ENCODE data around the gene IREB2. TPM values are rescaled to one million over a fixed set of nuclear protein-coding genes. Genes with fewer than 3 reads are reported as not detected.
A peak's percentile ranks its signal among the peaks of the same experiment; 100 is the strongest.
"Not testable (repeated sequence)": the region's sequence is repeated elsewhere in the genome, so short reads cannot be mapped to it uniquely, and the experiment has no call there.

The IREB2 gene, protein sequence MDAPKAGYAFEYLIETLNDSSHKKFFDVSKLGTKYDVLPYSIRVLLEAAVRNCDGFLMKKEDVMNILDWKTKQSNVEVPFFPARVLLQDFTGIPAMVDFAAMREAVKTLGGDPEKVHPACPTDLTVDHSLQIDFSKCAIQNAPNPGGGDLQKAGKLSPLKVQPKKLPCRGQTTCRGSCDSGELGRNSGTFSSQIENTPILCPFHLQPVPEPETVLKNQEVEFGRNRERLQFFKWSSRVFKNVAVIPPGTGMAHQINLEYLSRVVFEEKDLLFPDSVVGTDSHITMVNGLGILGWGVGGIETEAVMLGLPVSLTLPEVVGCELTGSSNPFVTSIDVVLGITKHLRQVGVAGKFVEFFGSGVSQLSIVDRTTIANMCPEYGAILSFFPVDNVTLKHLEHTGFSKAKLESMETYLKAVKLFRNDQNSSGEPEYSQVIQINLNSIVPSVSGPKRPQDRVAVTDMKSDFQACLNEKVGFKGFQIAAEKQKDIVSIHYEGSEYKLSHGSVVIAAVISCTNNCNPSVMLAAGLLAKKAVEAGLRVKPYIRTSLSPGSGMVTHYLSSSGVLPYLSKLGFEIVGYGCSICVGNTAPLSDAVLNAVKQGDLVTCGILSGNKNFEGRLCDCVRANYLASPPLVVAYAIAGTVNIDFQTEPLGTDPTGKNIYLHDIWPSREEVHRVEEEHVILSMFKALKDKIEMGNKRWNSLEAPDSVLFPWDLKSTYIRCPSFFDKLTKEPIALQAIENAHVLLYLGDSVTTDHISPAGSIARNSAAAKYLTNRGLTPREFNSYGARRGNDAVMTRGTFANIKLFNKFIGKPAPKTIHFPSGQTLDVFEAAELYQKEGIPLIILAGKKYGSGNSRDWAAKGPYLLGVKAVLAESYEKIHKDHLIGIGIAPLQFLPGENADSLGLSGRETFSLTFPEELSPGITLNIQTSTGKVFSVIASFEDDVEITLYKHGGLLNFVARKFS
- 45.2 TPM for total RNA-seq

DNA sequence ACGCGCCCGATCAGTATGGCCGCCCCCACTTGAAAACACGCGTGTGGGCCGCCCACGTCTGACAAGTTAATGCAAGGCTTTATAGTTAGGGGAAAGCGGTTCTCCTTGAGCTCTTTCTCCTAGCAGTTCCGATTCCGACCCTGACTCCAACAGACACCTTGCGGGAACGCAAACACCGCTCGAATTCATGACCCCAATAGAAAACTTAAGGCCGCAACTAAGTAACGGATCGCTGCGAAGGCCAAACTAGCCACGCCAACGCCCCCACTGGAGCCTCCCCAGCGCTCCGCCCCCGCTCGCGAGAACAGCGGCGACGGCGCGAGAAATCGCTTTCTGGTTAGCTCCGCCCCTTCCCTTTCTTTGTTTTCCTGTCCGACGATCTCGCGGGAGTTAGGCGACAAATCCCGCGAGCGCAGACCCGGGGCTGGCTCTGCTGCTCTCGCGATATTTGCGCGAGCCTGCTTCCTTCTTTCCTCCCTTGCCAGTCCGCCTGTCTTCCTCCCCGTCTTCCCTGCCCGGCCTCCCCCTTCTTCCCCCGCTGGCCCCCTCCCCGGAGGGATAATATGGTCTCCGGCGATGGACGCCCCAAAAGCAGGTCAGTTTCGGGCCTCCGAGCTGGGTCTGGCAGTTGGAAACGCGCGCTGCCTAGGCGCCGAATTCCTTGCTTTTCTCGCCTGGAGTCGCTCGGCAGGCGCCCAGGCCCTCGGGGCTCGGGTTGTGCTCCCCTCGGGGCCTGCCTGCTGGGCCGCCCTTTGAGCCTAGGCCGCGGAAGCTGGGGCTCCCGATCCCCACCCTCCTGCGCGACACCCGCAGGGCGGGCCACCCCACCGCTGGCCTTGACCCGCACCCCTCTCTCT is at the start of gene IREB2:
TSS of gene IREB2 (plus strand) at position 455 of the 857 bp plus-strand sequence. CDS start at position 577, 122 bp downstream.
- peak; percentile 99 for DNase-seq

DNA sequence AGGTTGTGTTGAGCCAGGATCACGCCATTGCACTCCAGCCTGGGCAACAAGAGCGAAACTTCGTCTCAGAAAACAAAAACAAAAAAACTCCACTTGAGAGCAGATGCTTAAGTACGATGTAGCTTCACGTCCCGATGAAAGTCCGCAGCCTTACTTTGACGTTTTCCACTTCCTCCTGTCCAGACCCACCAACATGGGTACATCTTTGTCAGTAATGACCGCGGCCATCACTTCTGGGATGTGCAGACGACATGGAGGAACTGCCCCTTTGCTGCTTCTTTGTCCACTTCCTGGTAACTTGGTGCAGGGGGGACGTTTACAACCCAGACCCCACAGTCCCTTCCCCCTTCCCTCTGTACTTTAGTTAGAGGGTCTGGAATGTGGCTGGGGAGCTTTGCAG is 49.2 kb upstream of the IREB2 start:
- no peak for DNase-seq

DNA sequence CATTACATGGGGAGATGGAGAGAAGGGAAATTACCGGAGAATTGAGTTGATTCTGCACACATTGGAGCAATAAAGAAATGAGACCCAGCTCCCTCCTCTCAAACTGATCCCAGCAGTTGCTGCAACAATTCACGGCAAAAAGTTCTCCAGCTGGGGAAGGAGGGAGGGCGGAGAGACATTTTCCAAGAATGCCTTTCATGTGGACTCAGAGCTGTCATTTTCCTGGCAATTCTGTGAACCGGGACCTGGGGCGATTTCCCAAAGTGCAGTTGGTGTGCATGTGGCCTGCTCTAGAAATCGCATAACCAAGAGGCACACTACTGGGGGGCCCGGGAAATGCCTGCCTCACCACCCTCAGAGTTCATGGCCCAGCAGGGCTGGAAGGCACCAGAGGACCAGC is 48.7 kb upstream of the IREB2 start:
- peak; percentile 86 for DNase-seq

DNA sequence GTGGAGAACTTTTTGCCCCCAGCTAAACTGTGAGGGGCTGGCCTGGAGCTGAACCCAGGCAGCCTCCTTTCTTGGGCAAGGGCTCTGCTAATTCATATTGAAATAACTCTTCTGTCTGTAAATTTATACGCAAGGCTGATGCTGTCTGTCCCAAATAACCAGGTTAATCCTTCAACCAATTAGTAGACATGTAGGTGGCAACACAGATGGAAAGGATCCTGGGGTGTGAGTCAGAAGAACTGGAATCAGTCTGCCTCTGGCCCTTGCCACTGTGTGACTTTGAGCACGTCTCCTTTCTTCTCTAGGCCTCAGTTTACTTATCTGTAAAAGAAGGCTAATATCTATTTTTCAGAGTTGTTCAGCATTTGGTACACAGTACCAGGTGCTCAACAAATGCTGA is 48.3 kb upstream of the IREB2 start:
- no peak for DNase-seq

DNA sequence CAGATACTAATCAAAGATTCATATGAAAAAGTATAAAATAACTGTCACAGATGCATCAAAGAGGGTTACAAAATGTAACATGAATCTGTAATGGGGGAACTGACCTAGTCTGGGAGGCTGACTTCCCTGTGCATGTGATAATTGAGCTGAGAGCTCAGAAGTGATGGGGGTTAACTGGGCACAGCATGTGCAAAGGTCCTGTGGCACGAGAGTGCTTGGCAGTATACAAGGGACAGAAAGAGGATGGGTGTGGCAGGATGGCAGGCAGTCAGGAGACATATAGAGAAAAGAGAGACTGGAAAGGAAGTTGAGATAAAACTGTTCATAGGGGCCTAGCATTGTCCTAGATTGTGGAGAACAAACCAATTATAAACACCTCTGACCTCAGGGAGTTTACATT is 47.8 kb upstream of the IREB2 start:
- no peak for DNase-seq

DNA sequence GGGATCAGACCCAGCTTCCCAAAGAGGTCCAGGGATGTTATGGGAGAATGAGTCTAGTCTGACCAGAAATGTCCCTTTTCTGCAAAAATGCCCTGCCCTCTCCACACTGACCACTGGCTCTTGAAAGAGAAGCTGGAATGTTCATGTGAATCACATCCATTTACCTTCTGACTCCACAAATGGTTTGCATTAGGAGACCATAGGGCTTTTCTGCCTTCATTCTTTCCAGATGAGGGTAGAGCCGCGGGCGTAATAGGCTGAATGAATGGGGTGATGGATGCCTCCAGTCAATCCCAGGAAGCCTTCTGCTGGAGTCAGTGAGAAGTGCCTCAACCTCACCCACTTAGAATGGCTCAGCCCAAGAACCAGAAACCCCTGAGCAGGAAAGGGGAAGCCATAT is 47.2 kb upstream of the IREB2 start:
- no peak for DNase-seq

DNA sequence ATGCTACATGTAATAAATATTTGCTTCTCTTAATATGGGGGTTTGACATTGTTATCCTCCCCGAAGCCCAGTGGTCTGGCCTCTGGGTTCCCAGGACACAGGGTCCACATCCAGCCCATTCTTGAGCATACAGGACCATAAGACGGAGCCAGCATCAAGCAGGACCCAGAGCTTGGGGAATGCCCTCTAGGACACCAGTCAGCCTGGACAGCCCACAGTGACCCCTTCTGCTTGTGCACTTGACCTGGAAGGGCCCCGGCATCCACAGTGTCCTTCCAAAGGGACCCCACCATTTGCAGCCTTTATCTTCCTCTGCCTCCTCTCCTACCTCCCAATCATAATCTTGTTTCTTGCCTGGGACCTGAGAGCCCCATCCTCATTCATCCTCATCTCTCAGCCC is 46.2 kb upstream of the IREB2 start:
- no peak for DNase-seq

DNA sequence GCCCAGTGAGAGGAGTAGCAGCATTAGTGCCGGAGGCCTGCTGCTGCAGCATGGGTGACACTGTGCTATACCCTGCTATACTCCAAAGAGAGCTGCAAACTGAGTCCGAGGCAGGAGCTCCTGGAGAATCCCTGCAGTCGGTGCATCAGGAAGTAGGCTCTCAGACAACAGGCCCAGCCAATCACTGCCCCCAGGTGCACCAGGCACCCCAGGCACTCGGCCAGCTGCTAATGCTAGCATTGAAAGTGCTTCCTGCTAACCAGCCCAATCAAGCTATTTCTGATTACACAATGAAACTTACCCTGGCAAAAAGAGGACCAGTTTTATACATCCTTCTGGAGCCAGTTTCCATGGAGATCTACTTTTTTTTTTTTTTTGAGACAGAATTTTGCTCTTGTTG is 45.6 kb upstream of the IREB2 start:
- no peak for DNase-seq

DNA sequence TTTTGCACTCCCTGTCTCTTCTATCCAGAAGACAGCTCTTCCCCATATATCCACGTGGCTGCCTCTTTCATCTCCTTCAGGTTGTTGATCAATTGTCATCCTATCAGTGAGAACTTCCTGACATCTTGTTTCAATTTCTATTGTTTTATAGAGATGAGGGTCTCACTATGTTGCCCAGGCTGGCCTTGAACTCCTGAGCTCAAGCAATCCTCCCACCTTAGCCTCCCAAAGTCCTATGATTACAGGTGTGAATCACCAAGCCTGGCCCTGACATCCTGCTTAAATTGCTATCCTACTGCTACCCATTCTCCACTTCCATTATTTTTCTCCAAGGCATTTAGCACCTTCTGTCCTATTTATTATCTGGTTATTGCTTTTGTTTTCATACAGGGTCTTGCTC is 44.9 kb upstream of the IREB2 start:
- DNase-seq: no peak

DNA sequence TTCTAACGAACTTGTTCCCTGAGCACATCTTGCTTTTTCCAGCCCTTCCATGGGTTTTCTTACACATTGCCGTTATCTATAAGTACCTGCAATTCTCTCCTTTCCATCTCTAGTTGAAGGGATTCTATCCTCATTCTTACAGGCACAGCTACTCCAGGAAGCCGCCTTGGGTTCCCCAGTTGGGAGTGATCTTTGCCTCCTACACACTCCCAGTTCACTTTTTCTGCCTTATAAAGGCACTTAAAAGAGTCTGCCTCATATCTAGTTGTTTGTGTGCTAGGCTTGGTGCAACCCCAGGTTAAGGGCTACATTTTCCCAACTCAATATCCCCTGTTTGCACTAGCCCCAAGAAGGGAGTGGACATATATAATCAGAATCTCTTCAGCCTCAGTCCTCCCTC is 44.0 kb upstream of the IREB2 start:
- no peak for DNase-seq

DNA sequence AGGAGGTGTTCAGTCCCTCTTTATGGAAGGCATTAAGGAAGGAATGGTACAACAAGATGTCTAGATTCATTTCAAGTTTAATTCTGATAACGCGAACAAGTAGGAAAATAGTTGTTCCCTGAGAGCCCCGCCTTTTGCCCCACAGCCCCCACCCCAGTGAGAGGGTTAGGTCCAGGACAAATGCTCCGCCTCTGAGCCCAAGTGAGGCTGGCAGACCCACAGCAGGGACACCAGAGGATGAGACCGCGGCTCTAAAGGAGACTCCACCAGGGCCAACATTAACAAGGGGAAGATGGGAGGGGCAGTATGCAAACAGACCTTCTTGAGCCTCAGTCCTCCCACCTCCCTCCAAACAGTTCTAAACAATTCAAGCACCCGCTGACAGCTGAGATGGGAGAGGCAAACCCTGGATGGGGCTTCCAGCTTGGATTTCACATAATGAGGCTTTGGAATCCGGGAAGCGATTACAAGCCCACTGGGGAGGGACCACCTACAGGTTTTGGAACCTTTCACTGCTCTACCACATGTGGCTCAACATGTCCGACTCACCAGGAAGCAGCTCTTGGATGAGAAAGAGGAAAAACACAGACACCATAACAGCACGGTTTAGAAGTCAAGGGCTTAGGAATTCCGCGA is 42.9 kb upstream of the IREB2 start:
- DNase-seq: peak; percentile 59

DNA sequence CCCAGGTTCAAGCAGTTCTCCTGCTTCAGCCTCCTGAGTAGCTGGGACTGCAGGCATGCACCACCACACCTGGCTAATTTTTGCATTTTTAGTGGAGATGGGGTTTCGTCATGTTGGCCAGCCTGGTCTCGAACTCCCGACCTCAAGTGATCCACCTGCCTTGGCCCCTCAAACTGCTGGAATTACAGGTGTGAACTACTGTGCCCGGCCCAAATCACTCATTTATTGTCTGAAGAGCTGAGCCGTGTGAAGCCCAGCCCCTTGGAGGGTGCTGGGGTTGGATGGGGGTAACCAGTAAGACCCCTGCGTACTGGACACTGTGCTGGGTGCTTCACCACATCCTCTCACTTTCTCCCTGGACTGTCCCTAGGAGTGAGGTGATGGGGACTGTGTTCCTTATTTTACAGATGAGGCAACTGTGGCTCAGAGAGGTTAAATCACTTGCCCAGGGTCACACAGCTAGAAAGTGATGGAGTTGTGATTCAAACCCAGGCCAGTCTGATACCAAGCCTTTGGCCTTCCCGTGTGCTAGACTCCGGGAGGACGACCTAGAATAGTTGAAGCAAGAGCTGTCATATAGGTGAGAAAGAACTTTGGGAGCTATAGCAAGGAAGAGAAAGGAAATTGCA is 41.7 kb upstream of the IREB2 start:
- DNase-seq: no peak

DNA sequence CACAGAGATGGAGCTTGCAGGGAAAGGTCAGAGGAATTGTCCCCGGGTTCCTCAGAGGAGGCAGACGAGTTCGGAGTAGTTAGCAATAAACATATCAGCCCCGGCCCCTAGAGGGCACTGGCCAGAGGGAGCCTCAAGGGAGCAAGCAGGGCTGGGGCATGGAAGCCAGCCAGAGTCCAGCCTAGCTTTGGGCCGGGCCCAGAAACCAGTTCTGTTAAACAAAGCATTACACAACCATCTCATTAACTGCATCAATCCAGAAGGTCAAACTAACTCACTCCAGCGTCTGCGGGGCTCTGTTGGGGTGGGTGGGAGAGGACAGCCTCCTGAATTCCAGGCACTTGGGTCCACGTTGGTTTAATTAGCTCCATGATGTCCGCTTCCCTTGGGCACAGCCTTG is 41.0 kb upstream of the IREB2 start:
- DNase-seq: no peak

DNA sequence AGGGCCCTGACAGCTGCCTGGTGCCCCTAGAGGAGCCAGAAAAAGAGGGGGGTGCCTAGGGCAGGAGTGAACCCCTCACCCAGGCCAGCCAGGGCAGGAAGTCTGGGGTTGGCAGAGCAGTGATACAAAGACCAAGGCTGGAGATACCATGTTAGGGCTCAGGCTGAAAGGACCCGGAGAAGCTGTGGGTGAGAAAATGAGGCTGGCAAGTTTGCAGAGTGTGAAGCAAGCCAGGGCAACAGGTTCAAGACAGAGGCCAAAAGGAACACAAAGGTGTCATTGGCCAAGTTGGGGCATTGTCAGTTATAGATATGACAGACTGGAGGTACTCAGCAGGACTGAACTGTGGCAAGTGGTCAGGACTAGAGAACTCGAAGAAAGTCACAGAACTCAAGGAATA is 40.6 kb upstream of the IREB2 start:
- no peak for DNase-seq

DNA sequence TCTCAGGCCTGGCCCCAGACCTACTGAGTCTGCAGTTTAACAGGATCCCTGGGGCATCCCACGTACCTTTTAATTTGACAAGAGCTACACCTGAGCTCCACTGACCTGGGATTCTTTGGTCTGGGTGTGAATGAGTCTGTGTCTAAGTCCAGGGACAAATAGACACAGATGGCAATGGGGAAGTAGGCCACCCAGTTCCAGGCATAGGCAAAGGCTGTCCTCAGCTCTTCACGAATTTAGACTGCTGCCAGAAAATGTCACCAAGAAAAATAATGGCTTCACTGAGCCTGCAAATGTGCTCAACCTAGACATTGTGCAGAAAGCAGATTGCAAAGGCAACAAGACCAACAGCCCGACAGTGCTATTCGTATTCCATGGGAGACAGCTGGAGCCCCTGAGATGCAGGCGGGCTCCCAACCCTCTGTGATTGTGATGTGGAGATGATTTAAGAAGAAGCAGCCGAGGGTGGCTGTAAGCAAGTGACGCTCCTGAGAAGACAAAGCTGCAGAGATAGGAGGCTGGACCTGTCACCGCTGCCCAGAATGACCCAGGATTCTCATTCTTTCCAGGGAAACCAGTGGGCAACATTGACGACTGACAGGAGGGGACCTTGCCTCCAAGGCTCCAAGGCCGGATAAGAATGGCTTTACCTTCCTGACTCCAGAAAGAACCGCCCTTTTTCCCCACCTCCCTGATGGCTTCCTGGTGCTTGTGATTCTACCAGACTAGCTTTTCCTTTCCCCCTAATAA is 39.8 kb upstream of the IREB2 start:
- no peak for DNase-seq

DNA sequence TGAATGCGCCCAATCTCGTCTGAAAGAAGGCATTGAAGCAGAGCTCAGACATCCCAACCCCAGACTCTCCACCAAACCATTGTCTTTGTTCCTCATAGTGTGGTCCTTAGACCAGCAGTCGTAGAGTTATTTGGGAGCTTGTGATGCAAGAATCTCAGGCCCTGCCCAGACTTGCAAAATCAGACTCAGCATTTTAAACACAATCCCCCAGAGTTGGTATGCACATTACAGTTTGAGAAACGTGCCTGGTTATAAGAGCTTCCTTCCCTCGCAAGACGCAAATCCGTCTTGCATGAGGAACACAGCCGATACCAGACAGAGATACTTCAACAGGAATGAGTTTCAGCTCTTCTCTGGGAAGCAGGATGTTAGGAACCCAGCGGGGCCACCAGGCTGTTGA is 38.9 kb upstream of the IREB2 start:
- peak; percentile 66 for DNase-seq

DNA sequence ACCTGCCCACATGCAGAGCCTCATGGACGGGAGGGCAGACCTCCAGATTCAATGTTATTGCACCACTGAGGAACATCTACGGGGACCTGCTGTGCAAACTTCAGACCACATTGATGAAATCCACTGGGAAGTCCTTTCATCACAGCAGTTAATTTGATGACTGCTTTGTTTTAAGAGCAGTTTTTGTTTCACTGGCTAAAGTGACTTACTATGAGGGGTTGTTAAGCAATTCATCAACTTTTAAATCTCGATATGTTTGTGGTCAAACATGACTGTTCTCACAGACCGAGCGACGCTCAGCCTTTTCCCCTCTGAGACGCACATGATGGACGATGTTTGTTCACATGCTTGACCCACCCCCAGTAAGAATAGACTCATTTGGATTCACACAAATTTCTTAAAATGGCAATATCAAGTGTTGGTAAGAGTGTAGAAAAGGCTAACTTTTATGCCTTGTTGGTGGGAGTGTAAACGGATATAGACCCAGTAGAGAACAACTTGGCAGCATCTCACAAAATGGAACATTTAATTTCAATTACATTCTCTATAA is 35.9 kb upstream of the IREB2 start:
- no peak for DNase-seq

DNA sequence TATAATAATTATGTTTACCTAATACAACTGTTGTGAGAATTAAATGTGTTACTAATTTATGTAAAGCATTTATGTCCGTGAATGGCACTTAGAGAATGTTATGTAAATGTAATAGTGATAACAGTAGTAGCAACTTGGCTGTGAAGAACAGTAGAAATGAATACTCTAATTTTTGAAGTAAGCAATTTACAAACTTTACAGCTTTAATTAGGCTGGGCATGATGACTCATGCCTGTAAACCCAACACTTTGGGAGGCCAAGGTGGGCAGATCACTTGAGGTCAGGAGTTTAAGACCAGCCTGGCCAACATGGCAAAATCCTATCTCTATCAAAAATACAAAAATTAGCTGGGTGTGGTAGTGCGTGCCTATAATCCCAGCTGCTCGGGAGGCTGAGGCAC is 33.9 kb upstream of the IREB2 start:
- DNase-seq: no peak

DNA sequence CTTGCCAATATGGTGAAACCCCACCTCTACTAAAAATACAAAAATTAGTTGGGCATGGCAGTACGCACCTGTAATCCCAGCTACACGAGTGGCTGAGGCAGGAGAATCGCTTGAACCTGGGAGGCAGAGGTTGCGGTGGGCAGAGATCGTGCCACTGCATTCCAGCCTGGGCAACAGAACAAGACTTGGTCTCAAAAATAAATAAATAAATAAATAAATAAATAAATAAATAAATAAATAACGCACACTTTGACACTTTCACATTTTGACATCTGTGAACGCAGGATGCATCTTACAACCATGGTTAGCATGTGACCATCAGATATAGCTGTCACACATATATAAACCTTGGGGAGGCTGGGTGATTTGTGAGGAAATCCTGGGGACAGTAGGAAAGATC is 33.2 kb upstream of the IREB2 start:
- not testable (repeated sequence) for DNase-seq

DNA sequence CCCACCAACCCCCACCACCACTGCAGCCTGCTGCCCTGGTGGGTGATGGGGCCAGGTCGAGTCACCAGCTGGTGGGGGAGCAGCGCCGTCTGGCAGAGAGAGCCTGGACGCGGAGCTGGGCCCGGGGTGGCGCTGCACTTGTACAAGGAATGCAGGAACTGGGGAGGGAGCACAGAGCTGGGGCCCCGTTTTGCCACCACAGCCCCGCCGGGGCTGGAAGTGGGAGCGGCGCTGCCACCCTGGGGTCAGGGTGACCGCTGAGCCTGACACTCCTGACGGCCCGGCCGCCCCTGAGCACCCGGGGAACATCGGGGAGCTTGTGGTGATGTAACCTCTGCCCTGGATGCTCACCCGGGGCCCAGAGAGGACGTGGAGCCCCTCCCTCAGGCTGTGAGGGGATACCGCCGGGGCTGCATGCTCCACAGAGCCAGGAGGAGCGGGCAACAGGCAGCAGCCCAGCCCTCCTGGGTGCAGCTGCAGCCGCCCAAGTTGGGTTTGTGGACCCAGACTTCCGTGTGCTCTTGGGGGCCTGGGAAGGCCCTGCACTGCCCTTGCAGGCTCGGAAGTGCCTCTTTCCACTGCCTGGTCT is 32.6 kb upstream of the IREB2 start:
- no peak for DNase-seq

All from skin of body (tissue), 2 donors.